ENCODE data around the gene UNC45B.

UNC45B gene

DNA sequence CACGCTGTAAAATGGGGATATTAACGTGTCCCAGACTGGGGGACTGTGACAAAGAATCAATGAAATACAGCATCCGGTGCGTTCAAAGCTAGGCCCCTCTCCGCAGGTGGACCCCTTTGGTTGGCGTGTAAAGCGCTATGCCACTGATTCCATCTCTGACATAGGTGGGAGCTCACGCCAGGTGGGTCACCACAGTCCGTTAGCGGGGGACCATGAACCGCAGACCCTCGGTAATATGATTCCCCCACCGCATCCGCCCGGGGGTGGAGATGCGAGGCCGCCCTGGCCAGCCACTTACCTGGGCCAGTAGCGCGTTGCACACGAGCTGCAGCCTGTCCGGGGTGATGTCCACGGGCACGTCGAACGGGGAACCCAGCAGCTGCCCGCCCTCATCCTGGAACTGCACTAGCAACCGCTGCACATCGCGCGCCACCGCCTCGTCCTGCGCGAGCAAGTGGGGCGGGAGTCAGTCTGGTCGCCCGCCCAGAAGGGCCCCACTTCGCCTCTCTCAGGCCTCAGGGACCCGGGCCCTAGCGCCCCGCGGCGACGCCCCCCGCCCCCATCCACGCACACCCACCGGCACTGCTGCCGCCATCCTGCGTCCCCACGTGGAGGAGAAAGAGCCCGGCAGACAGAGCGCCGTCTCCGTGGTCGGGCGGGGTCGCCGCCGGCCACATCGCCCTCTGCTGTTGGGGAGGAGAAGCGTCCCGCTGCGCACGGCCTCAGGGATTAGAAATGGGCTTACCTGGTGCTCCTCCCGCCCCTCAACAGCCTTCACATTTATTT is 5.7 kb upstream of the UNC45B start, which contains the start of gene NLE1:
TSS of gene NLE1 (minus strand) at position 623 of the 786 bp plus-strand sequence. CDS start at position 595, 28 bp downstream.
- no peak within 1 kb of the TSS for H3K4ac ChIP-seq (ENCODE audit: low read length)
- H2AFZ ChIP-seq (ENCODE audit: low read length), result peak within 1 kb of the TSS; percentile 95
- peak within 1 kb of the TSS; percentile 98 for H3K23ac ChIP-seq (ENCODE audit: low read depth, low read length, poor library complexity)
- peaks cover 24 to 33% of the 10 kb centered on the region in 2 donors for H3K36me3 ChIP-seq (replicated peaks in 1 of 2; ENCODE audit: control insufficient read depth in 2 of 2, insufficient read depth in 2 of 2, low read length in 2 of 2)
- peak within 1 kb of the TSS; percentile 93 for H3K18ac ChIP-seq (ENCODE audit: low read length)
- H3K79me1 ChIP-seq (ENCODE audit: low read depth, low read length), result no peaks in the 10 kb centered on the region
- H3K4me1 ChIP-seq (ENCODE audit: control insufficient read depth in 2 of 2, insufficient read depth in 1 of 2, low read depth in 1 of 2, low read length in 2 of 2), result no peaks in the 10 kb centered on the region
- H2AK5ac ChIP-seq (ENCODE audit: low read depth, low read length), result peak within 1 kb of the TSS; percentile 34
- no CpG with 5 or more reads among the region's 65 CpGs for WGBS, 2 donors (ENCODE audit: extremely low coverage in 2 of 2, insufficient read length in 2 of 2, insufficient replicate concordance in 1 of 2)
- no peak within 1 kb of the TSS for H3K27ac ChIP-seq (replicated peaks; ENCODE audit: low read length)
- peak within 1 kb of the TSS; percentile 85 for H3K14ac ChIP-seq (ENCODE audit: low read length)
- peak within 1 kb of the TSS; percentile 90 to 94 for H3K4me3 ChIP-seq (ENCODE audit: low read length in 2 of 2)
- peak within 1 kb of the TSS; percentile 91 for H2BK12ac ChIP-seq (ENCODE audit: low read length)
- H4K91ac ChIP-seq (ENCODE audit: low read depth, low read length, poor library complexity), result peak within 1 kb of the TSS; percentile 65
- H2BK120ac ChIP-seq (ENCODE audit: low read depth, low read length), result peak within 1 kb of the TSS; percentile 62
- H4K8ac ChIP-seq (ENCODE audit: low read depth, low read length), result no peak within 1 kb of the TSS
- H3K9ac ChIP-seq (ENCODE audit: low read depth, low read length, poor library complexity), result peak within 1 kb of the TSS; percentile 98
- peaks cover 0 to 6% (median 0%) of the 10 kb centered on the region in 3 experiments for H3K27me3 ChIP-seq (ENCODE audit: control insufficient read depth in 3 of 3, insufficient read depth in 3 of 3, low read depth in 1 of 3, low read length in 3 of 3)
- H3K9me3 ChIP-seq (replicated peaks in 1 of 2; ENCODE audit: control insufficient read depth in 2 of 2, insufficient read depth in 1 of 2, low read depth in 1 of 2, low read length in 2 of 2), result no peaks in the 10 kb centered on the region
- no peak within 1 kb of the TSS for H2BK15ac ChIP-seq (ENCODE audit: low read length)
- peak within 1 kb of the TSS; percentile 66 for H3K4me2 ChIP-seq (ENCODE audit: insufficient read depth, low read length, poor library complexity, severe bottlenecking)
- no peak within 1 kb of the TSS for H2BK5ac ChIP-seq (ENCODE audit: low read length)
- peak; percentile 80 for DNase-seq (ENCODE audit: low spot score)

GRCh38 chr17:35142467-35142796 is 5.2 kb upstream of the UNC45B start:
- H2BK15ac ChIP-seq (ENCODE audit: low read length), result no peak overlapping the region
- no peak overlapping the region for H3K27ac ChIP-seq (replicated peaks; ENCODE audit: low read length)

DNA sequence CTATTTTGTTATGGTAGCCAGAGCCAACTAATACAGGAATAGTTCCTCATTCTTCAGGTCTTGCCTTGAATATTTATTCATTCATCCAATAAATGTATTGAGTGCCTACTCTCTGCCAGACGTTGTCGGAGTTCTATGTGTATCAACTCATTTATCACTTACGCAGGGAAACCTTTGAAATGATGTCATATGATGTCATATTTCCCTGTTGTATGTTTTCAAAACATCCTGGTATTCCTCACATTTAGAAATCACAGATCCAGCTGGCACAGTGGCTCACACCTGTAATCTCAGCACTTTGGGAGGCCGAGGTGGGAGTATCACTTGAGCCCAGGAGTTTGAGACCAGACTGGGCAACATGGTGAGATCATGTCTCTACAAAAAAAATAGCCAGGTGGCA is 2.8 kb upstream of the UNC45B start:
- H2BK12ac ChIP-seq (ENCODE audit: low read length), result no peak overlapping the region

More at GRCh38 chr17:35142467-35142796, 5.2 kb upstream of the UNC45B start:
- Histone ChIP-seq H3K4me2 (ENCODE audit: insufficient read depth, low read length, poor library complexity, severe bottlenecking) (no peak overlapping the region), H3K9ac (ENCODE audit: low read depth, low read length, poor library complexity) (no peak overlapping the region), H4K8ac (ENCODE audit: low read depth, low read length) (no peak overlapping the region), H2BK5ac (ENCODE audit: low read length) (no peak overlapping the region), H3K14ac (ENCODE audit: low read length) (no peak overlapping the region), H2AK5ac (ENCODE audit: low read depth, low read length) (peak overlapping the region; percentile 34), H2BK120ac (ENCODE audit: low read depth, low read length) (no peak overlapping the region), H3K4me3 (ENCODE audit: low read length in 2 of 2) (peak overlapping the region in 1 of 2 donors; percentile 94), H3K79me1 (ENCODE audit: low read depth, low read length) (no peaks in the 10 kb centered on the region), H3K9me3 (replicated peaks in 1 of 2; ENCODE audit: control insufficient read depth in 2 of 2, insufficient read depth in 1 of 2, low read depth in 1 of 2, low read length in 2 of 2) (no peaks in the 10 kb centered on the region), H3K36me3 (replicated peaks in 1 of 2; ENCODE audit: control insufficient read depth in 2 of 2, insufficient read depth in 2 of 2, low read length in 2 of 2) (peaks cover 18 to 28% of the 10 kb centered on the region in 2 donors), H3K27me3 (ENCODE audit: control insufficient read depth in 3 of 3, insufficient read depth in 3 of 3, low read depth in 1 of 3, low read length in 3 of 3) (peaks cover 0 to 12% (median 0%) of the 10 kb centered on the region in 3 experiments), H3K23ac (ENCODE audit: low read depth, low read length, poor library complexity) (no peak overlapping the region), H2BK12ac (ENCODE audit: low read length) (no peak overlapping the region), H4K91ac (ENCODE audit: low read depth, low read length, poor library complexity) (no peak overlapping the region), H3K4me1 (ENCODE audit: control insufficient read depth in 2 of 2, insufficient read depth in 1 of 2, low read depth in 1 of 2, low read length in 2 of 2) (no peaks in the 10 kb centered on the region), H3K18ac (ENCODE audit: low read length) (peak overlapping the region; percentile 57), H2AFZ (ENCODE audit: low read length) (peak overlapping the region; percentile 95), H3K4ac (ENCODE audit: low read length) (no peak overlapping the region)
- DNase-seq (ENCODE audit: low spot score), result no peak
- no CpG with 5 or more reads among the region's 8 CpGs for WGBS, 2 donors (ENCODE audit: extremely low coverage in 2 of 2, insufficient read length in 2 of 2, insufficient replicate concordance in 1 of 2)

GRCh38 chr17:35146214-35146833 is 1.3 kb upstream of the UNC45B start:
- Histone ChIP-seq H2BK15ac (ENCODE audit: low read length) (no peak overlapping the region), H3K27ac (replicated peaks; ENCODE audit: low read length) (no peak overlapping the region), H3K4me1 (ENCODE audit: control insufficient read depth in 2 of 2, insufficient read depth in 1 of 2, low read depth in 1 of 2, low read length in 2 of 2) (no peaks in the 10 kb centered on the region), H3K36me3 (replicated peaks in 1 of 2; ENCODE audit: control insufficient read depth in 2 of 2, insufficient read depth in 2 of 2, low read length in 2 of 2) (no peaks in the 10 kb centered on the region), H3K27me3 (ENCODE audit: control insufficient read depth in 3 of 3, insufficient read depth in 3 of 3, low read depth in 1 of 3, low read length in 3 of 3) (peaks cover 0 to 30% (median 0%) of the 10 kb centered on the region in 3 experiments), H2BK120ac (ENCODE audit: low read depth, low read length) (no peak overlapping the region), H3K14ac (ENCODE audit: low read length) (no peak overlapping the region), H3K18ac (ENCODE audit: low read length) (no peak overlapping the region), H4K91ac (ENCODE audit: low read depth, low read length, poor library complexity) (no peak overlapping the region), H3K9ac (ENCODE audit: low read depth, low read length, poor library complexity) (no peak overlapping the region), H2BK12ac (ENCODE audit: low read length) (no peak overlapping the region), H2BK5ac (ENCODE audit: low read length) (no peak overlapping the region), H3K9me3 (replicated peaks in 1 of 2; ENCODE audit: control insufficient read depth in 2 of 2, insufficient read depth in 1 of 2, low read depth in 1 of 2, low read length in 2 of 2) (no peaks in the 10 kb centered on the region), H3K4me3 (ENCODE audit: low read length in 2 of 2) (no peak overlapping the region), H4K8ac (ENCODE audit: low read depth, low read length) (no peak overlapping the region), H3K4me2 (ENCODE audit: insufficient read depth, low read length, poor library complexity, severe bottlenecking) (no peak overlapping the region), H3K4ac (ENCODE audit: low read length) (no peak overlapping the region), H2AFZ (ENCODE audit: low read length) (no peak overlapping the region), H3K79me1 (ENCODE audit: low read depth, low read length) (no peaks in the 10 kb centered on the region), H2AK5ac (ENCODE audit: low read depth, low read length) (no peak overlapping the region), H3K23ac (ENCODE audit: low read depth, low read length, poor library complexity) (no peak overlapping the region)
- DNase-seq (ENCODE audit: low spot score), result no peak
- WGBS, 2 donors (ENCODE audit: extremely low coverage in 2 of 2, insufficient read length in 2 of 2, insufficient replicate concordance in 1 of 2), result no CpG with 5 or more reads among the region's 4 CpGs

More for the DNA sequence above, 2.8 kb upstream of the UNC45B start:
- H3K4me3 ChIP-seq (ENCODE audit: low read length in 2 of 2), result no peak overlapping the region
- no peak for DNase-seq (ENCODE audit: low spot score)
- no peak overlapping the region for H3K27ac ChIP-seq (replicated peaks; ENCODE audit: low read length)
- no peak overlapping the region for H3K9ac ChIP-seq (ENCODE audit: low read depth, low read length, poor library complexity)
- no peak overlapping the region for H4K8ac ChIP-seq (ENCODE audit: low read depth, low read length)
- no peak overlapping the region for H2BK15ac ChIP-seq (ENCODE audit: low read length)
- peaks cover 1 to 4% of the 10 kb centered on the region in 2 donors for H3K36me3 ChIP-seq (replicated peaks in 1 of 2; ENCODE audit: control insufficient read depth in 2 of 2, insufficient read depth in 2 of 2, low read length in 2 of 2)
- no peak overlapping the region for H4K91ac ChIP-seq (ENCODE audit: low read depth, low read length, poor library complexity)
- H2AK5ac ChIP-seq (ENCODE audit: low read depth, low read length), result no peak overlapping the region
- no peaks in the 10 kb centered on the region for H3K9me3 ChIP-seq (replicated peaks in 1 of 2; ENCODE audit: control insufficient read depth in 2 of 2, insufficient read depth in 1 of 2, low read depth in 1 of 2, low read length in 2 of 2)
- no peak overlapping the region for H3K23ac ChIP-seq (ENCODE audit: low read depth, low read length, poor library complexity)
- H3K4me1 ChIP-seq (ENCODE audit: control insufficient read depth in 2 of 2, insufficient read depth in 1 of 2, low read depth in 1 of 2, low read length in 2 of 2), result no peaks in the 10 kb centered on the region
- no peak overlapping the region for H3K4ac ChIP-seq (ENCODE audit: low read length)
- H3K4me2 ChIP-seq (ENCODE audit: insufficient read depth, low read length, poor library complexity, severe bottlenecking), result no peak overlapping the region
- H2AFZ ChIP-seq (ENCODE audit: low read length), result no peak overlapping the region
- no CpG with 5 or more reads among the region's 4 CpGs for WGBS, 2 donors (ENCODE audit: extremely low coverage in 2 of 2, insufficient read length in 2 of 2, insufficient replicate concordance in 1 of 2)
- H3K27me3 ChIP-seq (ENCODE audit: control insufficient read depth in 3 of 3, insufficient read depth in 3 of 3, low read depth in 1 of 3, low read length in 3 of 3), result peaks cover 0 to 30% (median 0%) of the 10 kb centered on the region in 3 experiments
- no peak overlapping the region for H2BK5ac ChIP-seq (ENCODE audit: low read length)
- no peak overlapping the region for H3K18ac ChIP-seq (ENCODE audit: low read length)
- H3K79me1 ChIP-seq (ENCODE audit: low read depth, low read length), result no peaks in the 10 kb centered on the region
- H2BK120ac ChIP-seq (ENCODE audit: low read depth, low read length), result no peak overlapping the region
- no peak overlapping the region for H3K14ac ChIP-seq (ENCODE audit: low read length)

Measured in neuronal stem cell (in vitro differentiated cells).